Skin epidermis (tissue), 12 donors: ENCODE measurements around the gene RNF123.
"Not testable (repeated sequence)": the region's sequence is repeated elsewhere in the genome, so short reads cannot be mapped to it uniquely, and the experiment has no call there.

ENCODE experiments used
- H3K27ac ChIP-seq, 21 experiments: fragments of 200-600 bp; sonication (generic) in 11 of 21; one replicate each; pipeline ENCODE4 v1.5.0; 2020; ENCODE audit warnings: mild to moderate bottlenecking in 3 of 21, inconsistent platforms in 2 of 21, moderate library complexity in 2 of 21
- H3K4me3 ChIP-seq, 7 experiments: fragments of 200-600 bp; sonication (generic) in 2 of 7; one replicate each; pipeline ENCODE4 v1.5.0; 2020; ENCODE audit warnings: inconsistent platforms in 2 of 7, mild to moderate bottlenecking in 2 of 7, moderate library complexity in 1 of 7

The RNF123 gene

GRCh38 chr3:49727924-49728361 lies 38.6 kb downstream of the RNF123 start:
- no peak overlapping the region for H3K4me3 ChIP-seq
- no peak overlapping the region for H3K27ac ChIP-seq

GRCh38 chr3:49729966-49730609 lies 40.7 kb downstream of the RNF123 start:
- H3K27ac ChIP-seq, result no peak overlapping the region
- H3K4me3 ChIP-seq, result no peak overlapping the region

GRCh38 chr3:49732597-49732996 lies 43.2 kb downstream of the RNF123 start:
- no peak overlapping the region for H3K4me3 ChIP-seq
- no peak overlapping the region for H3K27ac ChIP-seq

- no peak overlapping the region for H3K4me3 ChIP-seq
- no peak overlapping the region for H3K27ac ChIP-seq
These were observed 44.2 kb downstream of the RNF123 start for GRCh38 chr3:49733551-49733950.

GRCh38 chr3:49734752-49735151 lies 45.4 kb downstream of the RNF123 start:
- Histone ChIP-seq H3K27ac (no peak overlapping the region), H3K4me3 (no peak overlapping the region)

GRCh38 chr3:49738067-49738713 lies 48.8 kb downstream of the RNF123 start:
- H3K27ac ChIP-seq, result no peak overlapping the region
- H3K4me3 ChIP-seq, result no peak overlapping the region

GRCh38 chr3:49740427-49740826 lies 51.1 kb downstream of the RNF123 start:
- Histone ChIP-seq H3K4me3 (no peak overlapping the region), H3K27ac (no peak overlapping the region)

- H3K27ac ChIP-seq, result no peak overlapping the region
These were observed 56.6 kb downstream of the RNF123 start for GRCh38 chr3:49745986-49746385.

GRCh38 chr3:49747792-49748480 lies 58.6 kb downstream of the RNF123 start:
- H3K4me3 ChIP-seq, result no peak overlapping the region
- H3K27ac ChIP-seq, result no peak overlapping the region

More at GRCh38 chr3:49745986-49746385, 56.6 kb downstream of the RNF123 start:
- no peak overlapping the region for H3K4me3 ChIP-seq

- not testable (repeated sequence) for H3K27ac ChIP-seq, H3K4me3 ChIP-seq
These were observed 59.5 kb downstream of the RNF123 start for GRCh38 chr3:49748874-49749273.

GRCh38 chr3:49750056-49750455 lies 60.7 kb downstream of the RNF123 start:
- no peak overlapping the region for H3K4me3 ChIP-seq
- H3K27ac ChIP-seq, result no peak overlapping the region

- Histone ChIP-seq H3K27ac (no peak overlapping the region), H3K4me3 (no peak overlapping the region)
These were observed 62.1 kb downstream of the RNF123 start for GRCh38 chr3:49751501-49751900.

- Histone ChIP-seq H3K4me3 (no peak overlapping the region), H3K27ac (no peak overlapping the region)
These were observed 65.2 kb downstream of the RNF123 start for GRCh38 chr3:49754536-49754935.

- Histone ChIP-seq H3K4me3 (no peak overlapping the region), H3K27ac (no peak overlapping the region)
These were observed 66.7 kb downstream of the RNF123 start for GRCh38 chr3:49756036-49756435.

GRCh38 chr3:49757197-49757596 lies 67.8 kb downstream of the RNF123 start:
- H3K27ac ChIP-seq, result no peak overlapping the region

GRCh38 chr3:49759226-49759625 lies 69.9 kb downstream of the RNF123 start:
- Histone ChIP-seq H3K4me3 (no peak overlapping the region), H3K27ac (no peak overlapping the region)

More at GRCh38 chr3:49757197-49757596, 67.8 kb downstream of the RNF123 start:
- H3K4me3 ChIP-seq, result no peak overlapping the region

- Histone ChIP-seq H3K4me3 (no peak overlapping the region), H3K27ac (no peak overlapping the region)
These were observed 72.3 kb downstream of the RNF123 start for GRCh38 chr3:49761661-49762060.

- no peak overlapping the region for H3K4me3 ChIP-seq
- no peak overlapping the region for H3K27ac ChIP-seq
These were observed 74.6 kb downstream of the RNF123 start for GRCh38 chr3:49763981-49764380.

GRCh38 chr3:49769286-49769915 lies 80.0 kb downstream of the RNF123 start:
- peak overlapping the region in 1 of 21 experiments; percentile 0 for H3K27ac ChIP-seq
- no peak overlapping the region for H3K4me3 ChIP-seq

- no peak overlapping the region for H3K27ac ChIP-seq
- no peak overlapping the region for H3K4me3 ChIP-seq
These were observed 80.6 kb downstream of the RNF123 start for GRCh38 chr3:49769926-49770325.
